ENCODE results near the gene NAP1L4. TPM values are rescaled to one million over a fixed set of nuclear protein-coding genes. Genes with fewer than 3 reads are reported as not detected.

Gene NAP1L4
- total RNA-seq, 1 experiment from 2014 or later = 189 TPM

GRCh38 chr11:3022982-3023381 is 30.9 kb upstream of the NAP1L4 start (continued):
- TF ChIP-seq NFE2L1 (CRISPR knock-in tag; IDR thresholded peaks at IDR 0.05) = no peak

GRCh38 chr11:3022300-3022967 is 30.3 kb upstream of the NAP1L4 start:
- no peak overlapping the region for H3K4me3 Mint-ChIP-seq
- no peak; the same call in 1 of the 2 replicates for ATAC-seq
- H3K4me1 Mint-ChIP-seq = peaks cover 6% of the 10 kb centered on the region; the same call in 1 of the 2 replicates
- DNase-seq (ENCODE audit: low spot score) = no peak
- ChIA-PET POLR2A (interaction anchor here (1.1 kb wide), 1 partner anchor 21 kb away, joined by 3 read pairs; no protein-coding TSS in a partner anchor), CTCF (interaction anchor here (0.5 to 3.2 kb wide), 4 partner anchors 15 to 144 kb away, joined by 3 to 15 read pairs (median 4); no protein-coding TSS in a partner anchor)
- H3K27ac Mint-ChIP-seq = peak overlapping the region; percentile 22; the same call in 1 of the 2 replicates
- peaks cover 51% of the 10 kb centered on the region for H3K36me3 Mint-ChIP-seq
- H3K27me3 Mint-ChIP-seq (ENCODE audit: low read depth) = no peaks in the 10 kb centered on the region
- no peaks in the 10 kb centered on the region for H3K9me3 Mint-ChIP-seq
- TF ChIP-seq ZBTB43 (CRISPR knock-in tag; IDR thresholded peaks at IDR 0.05) = no peak
- TF ChIP-seq USF2 (CRISPR knock-in tag; IDR thresholded peaks at IDR 0.05) = 0 out of 2 replicates have a peak, but pooled peaks have one; percentile 22
- no peak for TF ChIP-seq ATF6 (CRISPR knock-in tag; IDR thresholded peaks at IDR 0.05)

GRCh38 chr11:3021125-3021524 is 29.0 kb upstream of the NAP1L4 start:
- TF ChIP-seq ZNF416 (CRISPR knock-in tag; IDR thresholded peaks at IDR 0.05) = no peak
- no peak for TF ChIP-seq E2F5 (CRISPR knock-in tag; IDR thresholded peaks at IDR 0.05)
- no peak for TF ChIP-seq MLX (CRISPR knock-in tag; IDR thresholded peaks at IDR 0.05)
- no peak for TF ChIP-seq FOXK1 (CRISPR knock-in tag; IDR thresholded peaks at IDR 0.05)
- no peak for TF ChIP-seq ATF2 (CRISPR knock-in tag; IDR thresholded peaks at IDR 0.05; ENCODE audit: borderline replicate concordance, low read depth)
- DNase-seq (ENCODE audit: low spot score) = peak; percentile 48
- H3K27me3 Mint-ChIP-seq (ENCODE audit: low read depth) = no peaks in the 10 kb centered on the region
- H3K27ac Mint-ChIP-seq = no peak overlapping the region
- H3K9me3 Mint-ChIP-seq = no peaks in the 10 kb centered on the region
- peak; percentile 93 for ATAC-seq
- H3K36me3 Mint-ChIP-seq = peaks cover 50% of the 10 kb centered on the region
- POLR2A ChIA-PET = no interaction called here
- no peak overlapping the region for H3K4me3 Mint-ChIP-seq
- peaks cover 6% of the 10 kb centered on the region; the same call in 1 of the 2 replicates for H3K4me1 Mint-ChIP-seq
- CTCF ChIA-PET = interaction anchor here (0.6 to 3.2 kb wide), 23 partner anchors 12 to 388 kb away, joined by 3 to 15 read pairs (median 4); partner anchors contain the start of genes NAP1L4 and PHLDA2

GRCh38 chr11:3020011-3020410 is 27.9 kb upstream of the NAP1L4 start:
- ATAC-seq = no peak
- no peak overlapping the region for H3K27ac Mint-ChIP-seq
- CTCF ChIA-PET = no interaction called here
- TF ChIP-seq EMX1 (CRISPR knock-in tag; IDR thresholded peaks at IDR 0.05) (no peak), CREB1 (CRISPR knock-in tag; IDR thresholded peaks at IDR 0.05) (no peak), CREM (CRISPR knock-in tag; IDR thresholded peaks at IDR 0.05) (no peak), OVOL2 (CRISPR knock-in tag; IDR thresholded peaks at IDR 0.05; ENCODE audit: borderline replicate concordance) (no peak), GTF2I (CRISPR knock-in tag; conservative IDR thresholded peaks at IDR 0.05) (no peak), KAT7 (CRISPR knock-in tag; IDR thresholded peaks at IDR 0.05; ENCODE audit: borderline replicate concordance) (no peak), SP1 (CRISPR knock-in tag; conservative IDR thresholded peaks at IDR 0.05) (no peak), PRRX2 (CRISPR knock-in tag; IDR thresholded peaks at IDR 0.05) (no peak), RORB (CRISPR knock-in tag; IDR thresholded peaks at IDR 0.05) (no peak), FOXP4 (CRISPR knock-in tag; IDR thresholded peaks at IDR 0.05) (no peak)

More at GRCh38 chr11:3020011-3020410, 27.9 kb upstream of the NAP1L4 start:
- POLR2A ChIA-PET = no interaction called here
- H3K36me3 Mint-ChIP-seq = peaks cover 51% of the 10 kb centered on the region
- DNase-seq (ENCODE audit: low spot score) = no peak
- H3K27me3 Mint-ChIP-seq (ENCODE audit: low read depth) = no peaks in the 10 kb centered on the region
- H3K9me3 Mint-ChIP-seq = no peaks in the 10 kb centered on the region
- H3K4me1 Mint-ChIP-seq = peaks cover 6% of the 10 kb centered on the region; the same call in 1 of the 2 replicates
- H3K4me3 Mint-ChIP-seq = no peak overlapping the region

Measured in WTC11 (cell line).